Activated T-cell treated with anti-CD3 and anti-CD28 coated beads for 1 hour (primary cell): ENCODE data around the gene ERBB2.
"Not testable (repeated sequence)": the region's sequence is repeated elsewhere in the genome, so short reads cannot be mapped to it uniquely, and the experiment has no call there.

Experiments used
- DNase-seq: peaks from one replicate; pipeline ENCODE4 v3.0.0-alpha.2; 2020; ENCODE audit warnings: low read depth

The ERBB2 gene

DNA sequence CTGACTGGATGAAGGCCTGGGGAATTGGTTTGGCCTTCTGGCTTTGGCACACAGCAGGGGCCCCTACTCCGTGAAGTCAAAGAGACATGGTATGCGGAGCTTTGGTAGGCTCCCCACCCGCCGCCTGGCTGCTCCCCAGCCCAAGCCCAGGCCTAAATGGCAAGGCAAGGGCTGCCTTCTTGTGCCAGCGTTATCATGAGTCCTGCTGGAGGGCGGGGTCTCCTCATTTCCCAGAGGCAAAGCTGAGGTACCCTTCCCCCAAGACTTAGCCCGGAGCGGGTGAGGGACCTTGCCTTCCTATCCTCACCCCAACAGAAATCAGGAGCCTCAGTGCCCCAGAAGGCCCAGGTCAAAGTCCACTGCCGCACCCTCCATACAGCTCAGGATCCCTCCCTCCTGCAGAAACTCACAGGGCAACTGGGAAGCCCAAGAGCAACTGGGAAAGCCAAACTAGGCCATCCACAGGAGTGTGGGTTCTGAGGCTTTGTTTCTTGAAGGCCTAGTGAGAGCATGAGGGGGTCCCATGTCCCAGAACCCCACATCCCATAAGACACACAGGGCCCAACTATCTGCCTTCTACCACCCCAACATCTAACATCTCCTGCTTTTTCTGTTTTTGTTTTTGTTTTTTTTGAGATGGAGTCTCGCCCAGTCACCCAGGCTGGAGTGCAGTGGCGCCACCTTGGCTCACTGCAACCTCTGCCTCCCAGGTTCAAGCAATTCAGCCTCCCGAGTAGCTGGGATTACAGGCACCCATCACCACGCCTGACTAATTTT is 21.3 kb upstream of the ERBB2 start:
- DNase-seq, result no peak

DNA sequence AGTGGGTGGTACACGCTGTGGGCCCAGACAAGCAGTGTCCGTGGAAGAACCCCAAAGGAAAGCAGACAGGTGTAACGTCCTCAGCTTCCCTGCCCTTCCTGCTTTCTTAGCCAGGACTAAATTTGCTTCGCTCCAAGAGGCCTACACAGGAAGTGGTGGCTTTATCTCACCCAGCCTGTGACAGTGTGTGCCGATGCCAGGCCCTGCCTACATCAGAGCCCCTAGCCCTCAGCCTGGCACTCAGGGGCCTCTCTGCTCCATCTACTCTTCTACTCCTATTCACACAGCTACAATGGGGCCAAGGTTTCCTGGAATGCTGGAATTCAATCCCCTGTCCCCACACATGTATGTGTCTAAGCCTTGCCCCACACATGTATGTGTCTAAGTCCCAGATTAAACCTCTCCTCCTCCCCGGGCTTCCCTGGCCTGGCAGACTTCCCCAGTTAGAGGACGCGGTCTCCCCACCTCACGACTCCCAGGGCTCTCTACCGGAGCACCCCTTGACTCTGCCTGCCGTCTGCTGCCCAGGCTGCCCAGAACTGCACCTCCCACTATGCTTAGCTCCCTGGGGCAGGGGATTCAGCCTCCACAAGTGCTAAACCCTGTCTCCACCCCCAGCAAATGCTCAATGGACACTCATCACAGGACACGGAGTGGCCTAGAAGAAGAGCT is 20.2 kb upstream of the ERBB2 start:
- peak; percentile 36 for DNase-seq

DNA sequence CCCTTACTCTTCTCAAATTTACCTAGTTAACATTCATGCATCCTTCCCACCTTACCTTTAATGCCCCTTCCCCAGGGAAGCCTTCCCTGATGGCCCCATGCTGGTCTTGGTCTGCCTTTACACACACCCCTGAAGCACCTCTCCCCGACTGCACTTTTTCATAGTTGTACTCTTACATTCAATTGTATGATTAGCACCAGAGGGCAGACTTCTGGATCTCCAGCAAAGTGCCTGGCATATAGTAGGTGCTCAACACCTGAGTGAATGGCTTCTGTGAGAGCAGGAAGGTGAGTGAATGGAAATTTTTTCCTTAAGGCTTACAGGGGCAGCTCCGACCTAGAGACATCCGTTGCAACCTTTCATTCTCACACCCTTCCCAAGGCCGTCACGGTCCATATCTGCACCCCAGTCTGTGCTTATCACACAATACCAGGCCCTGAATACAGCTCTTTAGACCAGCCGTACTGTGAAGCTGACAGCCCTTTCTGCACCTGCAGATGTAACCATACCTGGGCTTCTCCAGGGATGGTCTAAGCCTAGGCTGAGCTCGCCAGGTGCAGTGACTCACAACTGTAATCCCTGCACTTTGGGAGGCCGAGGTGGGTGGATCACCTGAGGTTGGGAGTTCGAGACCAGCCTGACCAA is 16.4 kb upstream of the ERBB2 start:
- no peak for DNase-seq

DNA sequence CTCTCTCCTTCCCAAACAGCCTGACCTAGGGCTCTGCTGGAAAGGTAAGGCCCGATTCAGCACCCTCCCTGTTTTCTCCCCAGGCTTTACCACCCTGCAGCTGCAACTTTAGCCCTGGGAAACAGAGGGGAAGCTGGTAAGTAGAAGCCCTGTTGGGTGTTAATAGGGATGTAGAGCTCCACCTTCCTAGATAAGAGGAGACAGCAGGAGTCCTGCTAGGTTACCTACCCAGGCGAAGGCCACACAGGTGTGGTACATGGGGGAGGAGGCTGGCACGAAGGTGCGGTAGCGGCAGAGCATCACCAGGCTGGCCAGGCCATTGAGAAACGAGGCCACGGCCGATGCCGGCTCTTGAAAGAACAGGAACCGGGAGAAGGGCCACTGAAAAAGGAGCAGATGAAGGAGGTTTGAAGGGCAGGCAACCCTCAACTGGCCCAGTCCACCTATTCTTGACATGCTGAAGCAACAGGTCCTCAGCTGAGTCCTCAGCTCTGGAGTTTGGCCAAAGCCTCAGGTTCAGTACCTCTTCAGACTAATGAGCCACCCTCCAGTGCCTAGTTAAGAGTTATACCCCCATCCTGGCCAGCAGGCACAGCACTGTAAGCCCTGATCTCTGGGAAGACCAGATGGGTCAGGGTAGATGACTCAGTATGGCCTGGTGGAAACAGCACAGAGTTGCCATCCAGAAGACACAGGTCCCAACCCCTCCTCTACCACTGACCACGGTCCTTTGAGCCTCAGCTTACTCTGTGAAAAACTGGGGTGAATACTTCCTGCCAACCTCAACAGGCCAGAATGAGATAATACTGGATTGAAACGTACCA is 15.3 kb upstream of the ERBB2 start:
- no peak for DNase-seq

DNA sequence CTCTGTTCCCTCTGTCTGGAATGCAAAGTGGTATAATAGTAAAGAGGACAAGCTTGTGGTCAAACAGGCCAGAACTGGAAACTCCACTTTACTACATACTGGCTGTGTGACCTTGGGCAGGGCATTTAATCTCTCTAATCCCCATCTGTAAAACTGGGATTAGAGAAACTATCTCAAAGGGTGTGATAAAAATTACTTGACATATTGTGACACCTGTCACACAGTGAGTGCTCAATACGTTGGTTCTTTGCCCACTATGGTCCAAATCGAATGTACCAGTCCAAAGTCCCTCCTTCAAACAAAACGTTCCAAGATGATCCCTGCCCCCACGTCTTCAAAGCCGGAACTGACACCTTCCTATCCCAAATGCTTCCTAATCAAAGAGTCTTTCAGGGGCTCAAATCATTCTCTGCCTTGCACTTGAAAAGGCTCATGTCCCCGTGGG is 12.7 kb upstream of the ERBB2 start:
- DNase-seq, result no peak

DNA sequence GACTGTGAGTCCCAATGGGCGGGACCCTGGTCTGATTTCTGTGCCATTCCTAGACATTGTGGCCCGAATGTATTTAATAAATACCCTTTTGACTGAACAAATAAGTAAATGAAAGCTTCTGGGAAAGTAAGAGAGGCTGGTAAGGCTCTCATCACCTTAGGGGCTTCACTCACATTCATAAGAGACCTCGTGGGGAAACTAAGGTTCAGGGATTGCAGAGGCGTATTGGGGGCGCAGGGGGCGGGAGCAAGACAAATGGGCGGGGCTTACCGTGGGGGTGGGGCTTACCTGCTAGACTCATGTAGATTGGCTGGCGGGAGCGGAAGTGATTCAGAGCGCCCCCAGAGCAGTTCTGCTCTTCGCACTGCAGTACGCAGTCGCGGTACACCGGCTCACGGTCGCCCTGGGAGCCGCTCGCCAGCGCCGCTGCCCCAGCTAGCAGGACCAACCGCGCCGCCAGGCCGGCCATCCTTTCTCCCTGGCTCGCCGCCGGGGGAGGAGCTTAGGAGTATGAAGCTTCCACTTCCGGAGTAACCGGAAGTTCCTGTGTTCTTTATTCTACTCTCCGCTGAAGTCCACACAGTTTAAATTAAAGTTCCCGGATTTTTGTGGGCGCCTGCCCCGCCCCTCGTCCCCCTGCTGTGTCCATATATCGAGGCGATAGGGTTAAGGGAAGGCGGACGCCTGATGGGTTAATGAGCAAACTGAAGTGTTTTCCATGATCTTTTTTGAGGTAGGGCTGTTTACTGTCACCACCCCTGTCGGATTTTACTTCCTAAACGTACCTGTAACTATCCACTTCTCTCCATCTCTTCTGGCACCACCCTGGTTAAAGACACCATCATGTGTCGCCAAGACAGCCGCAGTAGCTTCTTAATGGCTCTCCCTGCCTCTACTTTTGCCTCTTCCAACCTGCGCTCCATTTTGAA is 12.1 kb upstream of the ERBB2 start, which contains the start of gene PGAP3:
Gene PGAP3, minus strand, starts transcription at position 512 of the 929 bp plus-strand sequence. Its CDS starts 43 bp downstream, at position 469.
- peak; percentile 75 for DNase-seq

DNA sequence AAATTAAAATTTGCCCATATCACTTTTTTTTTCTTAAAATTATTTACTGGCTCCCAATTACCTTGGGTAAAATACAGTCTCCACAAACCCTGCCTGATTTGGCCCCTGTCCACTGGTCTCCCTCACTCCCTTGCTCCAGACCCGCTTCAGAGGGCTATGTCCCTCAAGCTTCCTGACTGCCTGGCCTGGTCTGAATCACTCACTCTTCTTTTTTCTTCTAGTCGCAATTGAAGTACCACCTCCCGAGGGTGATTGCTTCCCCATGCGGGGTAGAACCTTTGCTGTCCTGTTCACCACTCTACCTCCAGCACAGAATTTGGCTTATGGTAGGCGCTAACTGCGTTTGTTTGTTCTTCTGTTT is 11.4 kb upstream of the ERBB2 start:
- DNase-seq, result no peak

DNA sequence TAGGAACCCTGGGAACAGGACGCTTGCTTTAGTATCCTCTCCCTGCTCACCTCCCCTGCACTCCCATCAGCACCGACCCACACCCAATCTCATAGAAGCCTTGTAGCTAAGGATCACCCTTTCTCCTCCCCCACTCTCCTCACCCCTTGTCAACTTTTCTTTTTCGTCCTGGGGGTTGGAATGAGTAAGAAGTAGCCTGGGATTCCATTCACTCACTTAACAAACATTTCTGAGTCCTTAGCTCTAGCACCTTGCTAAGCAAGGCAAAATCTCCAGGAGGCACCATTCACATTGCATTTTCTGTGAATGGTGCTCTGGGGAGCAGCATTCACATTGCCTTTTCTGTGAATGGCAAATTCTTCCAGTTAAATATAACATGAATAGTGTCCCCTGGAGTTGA is 10.9 kb upstream of the ERBB2 start:
- no peak for DNase-seq

DNA sequence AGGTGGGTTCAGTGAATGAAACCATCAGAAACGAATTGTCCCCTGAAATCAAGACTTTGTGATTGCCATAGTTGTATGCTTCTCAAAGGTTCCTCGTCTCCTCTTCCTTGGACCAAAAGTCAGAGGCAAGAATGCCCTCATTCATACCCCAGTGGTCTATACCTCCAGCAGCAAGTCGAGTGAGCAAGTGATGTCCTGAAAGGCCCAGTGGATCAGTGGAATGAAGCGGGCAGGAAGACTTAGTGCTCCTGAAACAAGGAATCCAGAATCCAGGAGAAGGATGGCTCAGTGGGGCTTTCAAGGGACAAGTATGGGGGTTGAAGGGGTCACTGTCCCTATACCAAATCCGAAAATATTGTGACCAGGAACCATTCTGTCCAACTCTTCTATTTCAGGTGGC is 5.3 kb upstream of the ERBB2 start:
- DNase-seq, result no peak

DNA sequence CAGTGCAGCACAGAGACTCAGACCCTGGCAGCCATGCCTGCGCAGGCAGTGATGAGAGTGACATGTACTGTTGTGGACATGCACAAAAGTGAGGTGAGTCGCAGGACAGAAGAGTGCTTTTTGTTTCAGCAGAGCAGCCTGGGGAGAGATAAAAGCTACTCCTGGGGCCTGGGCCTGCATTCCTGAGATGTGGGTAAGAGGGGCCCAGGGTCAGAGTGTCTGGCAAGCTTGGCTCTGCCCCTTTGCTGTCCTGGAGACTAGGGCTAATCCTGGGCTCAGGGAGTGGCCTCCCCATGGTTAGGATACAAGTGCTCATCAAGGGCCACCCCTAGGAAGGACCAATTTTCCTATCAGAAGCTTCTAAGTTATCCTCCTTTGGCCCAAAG is 4.8 kb upstream of the ERBB2 start:
- DNase-seq, result no peak

DNA sequence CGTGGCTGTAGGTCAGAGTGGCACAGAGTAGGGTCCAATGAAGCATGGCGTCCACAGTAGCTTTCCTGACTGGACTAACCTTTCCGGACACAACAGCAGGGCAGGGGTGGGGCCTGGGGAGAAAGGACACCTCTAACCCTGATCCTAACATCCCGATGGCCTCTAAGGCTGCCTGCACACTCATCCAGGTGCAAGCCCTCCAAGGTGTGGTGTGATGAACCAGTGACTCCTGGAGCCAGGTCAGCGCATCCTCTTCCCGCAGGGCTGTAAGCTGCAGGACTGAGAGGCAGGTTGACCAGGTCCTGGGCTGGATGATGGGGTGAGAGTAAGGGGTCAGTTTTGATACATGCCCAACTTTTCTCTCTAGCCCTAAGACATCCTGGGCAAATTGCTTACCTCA is 3.1 kb upstream of the ERBB2 start:
- no peak for DNase-seq

DNA sequence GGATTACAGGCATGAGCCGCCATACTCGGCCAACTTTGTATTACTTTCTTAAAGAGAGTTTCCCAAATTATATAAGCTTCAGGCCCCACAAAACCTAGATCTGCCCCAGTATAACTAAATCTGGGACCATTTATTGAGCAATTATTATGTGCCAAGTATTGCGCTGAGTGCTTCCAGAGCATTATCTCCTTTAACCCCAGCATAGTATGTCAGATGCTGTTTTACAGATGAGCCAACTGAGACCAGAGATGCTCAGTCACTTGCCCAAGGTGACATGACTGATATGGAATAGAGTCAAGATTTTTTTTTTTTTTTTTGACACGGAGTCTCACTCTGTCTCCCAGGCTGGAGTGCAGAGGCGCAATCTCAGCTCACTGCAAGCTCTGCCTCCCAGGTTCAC is 1.9 kb upstream of the ERBB2 start:
- no peak for DNase-seq

DNA sequence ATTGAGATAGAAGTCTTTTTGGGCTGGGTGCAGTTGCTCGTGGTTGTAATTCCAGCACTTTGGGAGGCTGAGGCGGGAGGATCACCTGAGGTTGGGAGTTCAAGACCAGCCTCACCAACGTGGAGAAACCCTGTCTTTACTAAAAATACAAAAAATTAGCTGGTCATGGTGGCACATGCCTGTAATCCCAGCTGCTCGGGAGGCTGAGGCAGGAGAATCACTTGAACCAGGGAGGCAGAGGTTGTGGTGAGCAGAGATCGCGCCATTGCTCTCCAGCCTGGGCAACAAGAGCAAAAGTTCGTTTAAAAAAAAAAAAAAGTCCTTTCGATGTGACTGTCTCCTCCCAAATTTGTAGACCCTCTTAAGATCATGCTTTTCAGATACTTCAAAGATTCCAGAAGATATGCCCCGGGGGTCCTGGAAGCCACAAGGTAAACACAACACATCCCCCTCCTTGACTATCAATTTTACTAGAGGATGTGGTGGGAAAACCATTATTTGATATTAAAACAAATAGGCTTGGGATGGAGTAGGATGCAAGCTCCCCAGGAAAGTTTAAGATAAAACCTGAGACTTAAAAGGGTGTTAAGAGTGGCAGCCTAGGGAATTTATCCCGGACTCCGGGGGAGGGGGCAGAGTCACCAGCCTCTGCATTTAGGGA is 577 bp upstream of the ERBB2 start:
- not testable (repeated sequence) for DNase-seq

DNA sequence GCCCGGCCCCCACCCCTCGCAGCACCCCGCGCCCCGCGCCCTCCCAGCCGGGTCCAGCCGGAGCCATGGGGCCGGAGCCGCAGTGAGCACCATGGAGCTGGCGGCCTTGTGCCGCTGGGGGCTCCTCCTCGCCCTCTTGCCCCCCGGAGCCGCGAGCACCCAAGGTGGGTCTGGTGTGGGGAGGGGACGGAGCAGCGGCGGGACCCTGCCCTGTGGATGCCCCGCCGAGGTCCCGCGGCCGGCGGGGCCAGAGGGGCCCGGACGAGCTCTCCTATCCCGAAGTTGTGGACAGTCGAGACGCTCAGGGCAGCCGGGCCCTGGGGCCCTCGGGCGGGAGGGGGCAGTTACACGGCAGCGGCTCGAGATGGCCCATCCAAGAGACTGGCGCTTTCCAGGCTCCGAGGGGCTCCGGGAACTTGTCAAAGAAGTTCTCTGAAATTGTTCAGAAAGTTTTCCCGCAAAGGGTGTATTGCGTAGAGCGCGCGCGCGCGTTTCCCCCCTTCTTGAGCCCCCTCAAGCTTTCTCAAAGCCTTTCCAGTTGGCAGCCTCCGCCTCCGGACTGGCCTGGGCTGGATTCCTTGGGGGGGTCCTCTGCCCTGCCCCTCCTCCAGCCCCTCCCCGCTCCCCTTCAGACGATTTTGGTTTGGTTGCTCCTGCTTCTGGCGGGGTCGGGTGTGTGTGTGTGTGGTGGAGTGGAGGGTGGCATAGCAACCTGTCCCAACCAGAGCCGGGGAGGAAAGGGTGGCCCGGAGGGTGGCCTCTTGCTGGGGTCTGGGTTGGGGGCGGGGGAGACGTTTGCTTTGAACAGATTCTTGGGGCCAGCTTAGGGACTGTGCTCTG is 504 bp downstream of the ERBB2 start:
- no peak for DNase-seq

DNA sequence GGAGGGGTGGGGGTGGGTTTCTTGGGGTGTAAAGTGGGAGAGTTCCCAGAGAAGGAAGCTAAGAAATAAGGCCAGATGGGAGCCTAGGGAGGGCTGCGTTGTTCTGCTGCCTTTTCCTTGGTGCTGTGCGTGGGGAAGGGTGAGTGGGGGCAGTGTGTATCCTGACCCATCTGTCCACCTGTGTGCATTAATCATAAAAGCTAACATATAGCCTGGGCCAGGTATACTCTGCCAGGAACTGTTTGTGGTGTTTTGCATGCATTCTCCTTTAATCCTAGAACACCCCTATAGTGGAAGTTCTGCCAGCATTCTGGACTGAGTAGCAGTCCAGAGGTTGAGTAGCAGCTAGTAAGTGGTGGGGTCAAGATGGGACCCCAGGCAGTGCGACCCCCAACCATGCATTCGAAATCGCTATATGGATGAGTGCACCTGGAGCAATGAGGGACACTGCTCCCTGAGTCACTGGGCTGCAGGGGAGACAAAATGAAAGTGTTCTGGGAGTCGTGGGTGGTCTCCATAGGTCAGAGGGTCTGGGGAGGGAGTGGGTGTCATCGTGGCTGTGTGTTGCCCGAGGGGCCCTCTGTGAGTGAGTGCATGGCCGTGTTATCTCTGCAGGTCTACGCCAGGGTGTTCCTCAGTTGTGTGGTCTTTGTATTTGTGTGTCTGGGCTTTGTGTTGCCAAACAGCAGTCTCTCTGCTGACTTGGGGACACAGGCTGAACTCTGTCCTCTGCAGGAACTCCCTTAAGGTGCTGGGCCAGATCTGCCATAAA is 1.3 kb downstream of the ERBB2 start:
- DNase-seq, result no peak

DNA sequence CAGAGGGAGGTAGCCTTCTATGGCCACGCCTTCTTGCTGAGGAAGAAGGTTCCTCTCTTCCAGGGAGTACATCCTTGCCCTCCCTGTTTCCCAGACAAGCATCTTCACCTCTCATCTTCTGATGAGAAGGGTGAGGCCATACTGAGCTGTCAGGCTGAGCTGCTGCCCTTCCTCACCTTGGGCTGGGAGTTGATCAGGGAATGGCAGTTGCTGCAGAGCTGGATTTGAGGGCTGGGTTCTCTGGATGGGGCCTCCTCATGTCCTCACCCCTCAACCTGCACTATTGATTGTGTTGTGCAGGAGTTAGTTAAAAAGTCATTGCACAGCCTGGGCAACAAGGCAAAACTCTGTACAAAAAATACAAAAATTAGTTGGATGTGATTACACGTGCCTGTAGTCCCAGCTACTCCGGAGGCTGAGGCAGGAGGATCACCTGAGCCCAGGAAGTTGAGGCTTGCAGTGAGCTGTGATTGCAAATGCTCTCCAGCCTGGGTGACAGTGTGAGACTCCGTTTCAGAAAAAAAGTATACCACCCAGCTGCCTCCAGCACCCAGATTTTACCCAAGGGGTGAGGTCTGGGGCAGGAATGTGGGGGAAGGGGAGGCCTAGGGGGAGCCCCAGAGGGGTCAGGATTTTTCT is 2.0 kb downstream of the ERBB2 start:
- DNase-seq, result no peak

DNA sequence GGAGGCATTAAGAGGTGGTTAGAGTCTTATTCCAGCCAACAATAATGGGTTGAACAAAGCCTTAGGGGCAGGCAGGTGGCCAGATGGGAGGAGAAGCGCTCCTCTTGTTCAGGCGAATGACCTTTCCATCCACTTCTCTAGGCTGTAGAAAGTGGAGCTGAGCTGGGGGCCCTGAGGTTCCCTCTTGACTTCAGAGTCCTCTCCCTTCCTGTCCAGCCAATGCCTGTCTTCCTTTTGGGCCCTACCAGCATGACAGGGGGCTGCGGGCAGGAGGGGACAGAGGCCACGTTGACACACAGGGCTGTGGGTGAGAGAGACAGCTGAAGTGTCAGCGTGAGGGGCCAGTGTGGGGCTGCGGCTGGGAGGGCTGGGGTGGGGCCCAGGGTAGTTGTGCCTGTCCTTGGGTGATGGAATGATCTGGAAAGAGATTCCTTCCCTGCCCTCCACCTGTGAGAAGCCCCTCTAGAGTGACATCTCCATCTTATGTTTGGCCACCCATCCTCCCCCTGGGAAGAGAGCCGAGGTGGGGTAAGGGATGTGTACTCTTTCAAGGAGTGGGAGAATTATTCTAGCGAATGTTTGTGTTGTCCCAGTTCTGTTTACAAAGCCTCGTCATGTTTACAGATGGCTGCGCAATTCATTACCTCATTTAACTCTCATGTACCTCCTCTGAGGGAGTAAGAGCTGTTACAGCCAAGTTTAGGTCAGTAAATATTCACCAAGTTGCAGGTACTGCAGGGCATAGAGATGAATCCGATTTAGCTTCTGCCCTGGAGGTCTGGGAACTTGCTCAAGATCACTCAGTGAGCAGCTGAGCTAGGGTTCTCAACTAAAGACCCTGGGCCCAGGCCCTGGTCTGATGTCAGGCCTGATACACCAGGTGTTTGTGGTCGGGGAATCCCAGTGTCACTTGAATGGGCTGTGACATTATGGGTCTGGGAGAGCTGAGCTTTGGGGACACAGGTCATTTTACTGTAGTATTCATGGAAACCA is 3.3 kb downstream of the ERBB2 start:
- DNase-seq, result no peak
